WTC11 (cell line): ENCODE measurements around the gene CDH13. TPM values are rescaled to one million over a fixed set of nuclear protein-coding genes. Genes with fewer than 3 reads are reported as not detected.

Experiments
- ATAC-seq: fragments of 200-7000 bp; cut with Tn5 transposase; 2 replicates; pipeline ENCODE4 v1.10.0; 2021; ENCODE audit warnings: mild to moderate bottlenecking, moderate library complexity
- CTCF ChIA-PET: fragments of 300-600 bp; sonication (Branson Sonifier 250); formaldehyde crosslinking; loops from one replicate; lab custom pipeline; 2021; ENCODE audit warnings: antibody characterized with exemption; lab: Charles Lee
- POLR2A ChIA-PET: fragments of 350-600 bp; sonication (Branson Sonifier 250); formaldehyde crosslinking; loops from one replicate; lab custom pipeline; 2021; ENCODE audit warnings: antibody characterized with exemption; lab: Charles Lee
- DNase-seq: peaks from one replicate; pipeline ENCODE4 v3.0.0; 2021; ENCODE audit warnings: low spot score
- H3K27ac Mint-ChIP-seq: 2 replicates; pipeline ENCODE4 v1.8.0; 2021; ENCODE audit warnings: mixed read lengths
- H3K27me3 Mint-ChIP-seq: 2 replicates; pipeline ENCODE4 v1.8.0; 2021; ENCODE audit warnings: low read depth, mild to moderate bottlenecking, moderate library complexity, mixed read lengths
- H3K36me3 Mint-ChIP-seq: 2 replicates; pipeline ENCODE4 v1.8.0; 2021; ENCODE audit warnings: mixed read lengths
- H3K4me1 Mint-ChIP-seq: 2 replicates; pipeline ENCODE4 v1.8.0; 2022; ENCODE audit warnings: mixed read lengths
- H3K4me3 Mint-ChIP-seq: 2 replicates; pipeline ENCODE4 v1.8.0; 2021; ENCODE audit warnings: mild to moderate bottlenecking, moderate library complexity, mixed read lengths
- H3K9me3 Mint-ChIP-seq: 2 replicates; pipeline ENCODE4 v1.8.0; 2021; ENCODE audit warnings: mixed read lengths
- CREM ChIP-seq: sonication (generic); formaldehyde crosslinking; IDR thresholded peaks from 2 replicates; pipeline ENCODE4 v1.8.1; 2022; ENCODE audit warnings: mild to moderate bottlenecking, missing genetic modification reagents, moderate library complexity
- EMX1 ChIP-seq: fragments of 250-450 bp; sonication (Bioruptor Pico); IDR thresholded peaks from 2 replicates; pipeline ENCODE4 v1.8.0; 2021; ENCODE audit warnings: mild to moderate bottlenecking
- ERG ChIP-seq: fragments of 250-450 bp; sonication (Bioruptor Pico); IDR thresholded peaks from 2 replicates; pipeline ENCODE4 v1.8.0; 2021; ENCODE audit warnings: mild to moderate bottlenecking
- ETV6 ChIP-seq: sonication (generic); formaldehyde crosslinking; IDR thresholded peaks from 2 replicates; pipeline ENCODE4 v1.8.1; 2022; ENCODE audit warnings: mild to moderate bottlenecking, missing genetic modification reagents
- FOXJ3 ChIP-seq: sonication (generic); formaldehyde crosslinking; IDR thresholded peaks from 2 replicates; pipeline ENCODE4 v1.9.0; 2021; ENCODE audit warnings: missing genetic modification reagents, mild to moderate bottlenecking, borderline replicate concordance
- GRHL2 ChIP-seq: fragments of 250-450 bp; sonication (Bioruptor Pico); IDR thresholded peaks from 2 replicates; pipeline ENCODE4 v1.8.0; 2022; ENCODE audit warnings: mild to moderate bottlenecking, moderate library complexity; ENCODE audit not compliant: insufficient replicate concordance, severe bottlenecking
- HMGXB4 ChIP-seq: sonication (generic); formaldehyde crosslinking; IDR thresholded peaks from 2 replicates; pipeline ENCODE4 v1.8.1; 2023; ENCODE audit warnings: mild to moderate bottlenecking, moderate library complexity, missing genetic modification reagents
- IRF2 ChIP-seq: sonication (generic); formaldehyde crosslinking; IDR thresholded peaks from 2 replicates; pipeline ENCODE4 v1.8.0; 2022; ENCODE audit warnings: low read depth, missing genetic modification reagents, borderline replicate concordance
- JUN ChIP-seq: sonication (generic); formaldehyde crosslinking; IDR thresholded peaks from 2 replicates; pipeline ENCODE4 v1.8.0; 2023; ENCODE audit warnings: mild to moderate bottlenecking, missing genetic modification reagents
- SOX15 ChIP-seq: fragments of 250-450 bp; sonication (Bioruptor Pico); IDR thresholded peaks from 2 replicates; pipeline ENCODE4 v1.9.0; 2021; ENCODE audit warnings: mild to moderate bottlenecking
- ZNF232 ChIP-seq: sonication (generic); formaldehyde crosslinking; IDR thresholded peaks from 2 replicates; pipeline ENCODE4 v1.8.0; 2022; ENCODE audit warnings: mild to moderate bottlenecking, missing genetic modification reagents
- ZNF671 ChIP-seq: fragments of 250-450 bp; sonication (Bioruptor Pico); IDR thresholded peaks from 2 replicates; pipeline ENCODE4 v1.8.0; 2021; ENCODE audit warnings: mild to moderate bottlenecking
- total RNA-seq: library from RNA; stranded (reverse); gene quantifications from 3 replicates; pipeline ENCODE4 v1.2.3, GENCODE V29; 2021
- TF ChIP-seq, protein P1 (sequence below): sonication (generic); formaldehyde crosslinking; conservative IDR thresholded peaks from 2 replicates; pipeline ENCODE4 v1.8.1; 2023; ENCODE audit warnings: mild to moderate bottlenecking, low read depth, missing genetic modification reagents, moderate library complexity
- TF ChIP-seq, protein P2 (sequence below): sonication (generic); formaldehyde crosslinking; IDR thresholded peaks from 2 replicates; pipeline ENCODE4 v1.8.1; 2022; ENCODE audit warnings: mild to moderate bottlenecking, moderate library complexity, missing genetic modification reagents
- TF ChIP-seq, protein P3 (sequence below): sonication (generic); formaldehyde crosslinking; IDR thresholded peaks from 2 replicates; pipeline ENCODE4 v1.8.0; 2023; ENCODE audit warnings: missing genetic modification reagents, mild to moderate bottlenecking, borderline replicate concordance
- TF ChIP-seq, protein P4 (sequence below): fragments of 250-450 bp; sonication (Bioruptor Pico); IDR thresholded peaks from 2 replicates; pipeline ENCODE4 v1.9.0; 2021; ENCODE audit warnings: moderate library complexity, mild to moderate bottlenecking, inconsistent platforms, borderline replicate concordance
- TF ChIP-seq, protein P5 (sequence below): fragments of 250-450 bp; sonication (Bioruptor Pico); conservative IDR thresholded peaks from 2 replicates; pipeline ENCODE4 v1.9.0; 2021; ENCODE audit warnings: mild to moderate bottlenecking
- TF ChIP-seq, protein P6 (sequence below): sonication (generic); formaldehyde crosslinking; IDR thresholded peaks from 2 replicates; pipeline ENCODE4 v1.8.1; 2023; ENCODE audit warnings: mild to moderate bottlenecking, missing genetic modification reagents, borderline replicate concordance

Gene CDH13
- total RNA-seq, 1 experiment from 2014 or later, result 0.81 TPM

- TF ChIP-seq, protein P1, sequence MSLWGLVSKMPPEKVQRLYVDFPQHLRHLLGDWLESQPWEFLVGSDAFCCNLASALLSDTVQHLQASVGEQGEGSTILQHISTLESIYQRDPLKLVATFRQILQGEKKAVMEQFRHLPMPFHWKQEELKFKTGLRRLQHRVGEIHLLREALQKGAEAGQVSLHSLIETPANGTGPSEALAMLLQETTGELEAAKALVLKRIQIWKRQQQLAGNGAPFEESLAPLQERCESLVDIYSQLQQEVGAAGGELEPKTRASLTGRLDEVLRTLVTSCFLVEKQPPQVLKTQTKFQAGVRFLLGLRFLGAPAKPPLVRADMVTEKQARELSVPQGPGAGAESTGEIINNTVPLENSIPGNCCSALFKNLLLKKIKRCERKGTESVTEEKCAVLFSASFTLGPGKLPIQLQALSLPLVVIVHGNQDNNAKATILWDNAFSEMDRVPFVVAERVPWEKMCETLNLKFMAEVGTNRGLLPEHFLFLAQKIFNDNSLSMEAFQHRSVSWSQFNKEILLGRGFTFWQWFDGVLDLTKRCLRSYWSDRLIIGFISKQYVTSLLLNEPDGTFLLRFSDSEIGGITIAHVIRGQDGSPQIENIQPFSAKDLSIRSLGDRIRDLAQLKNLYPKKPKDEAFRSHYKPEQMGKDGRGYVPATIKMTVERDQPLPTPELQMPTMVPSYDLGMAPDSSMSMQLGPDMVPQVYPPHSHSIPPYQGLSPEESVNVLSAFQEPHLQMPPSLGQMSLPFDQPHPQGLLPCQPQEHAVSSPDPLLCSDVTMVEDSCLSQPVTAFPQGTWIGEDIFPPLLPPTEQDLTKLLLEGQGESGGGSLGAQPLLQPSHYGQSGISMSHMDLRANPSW, result no peak
- TF ChIP-seq, protein P2, sequence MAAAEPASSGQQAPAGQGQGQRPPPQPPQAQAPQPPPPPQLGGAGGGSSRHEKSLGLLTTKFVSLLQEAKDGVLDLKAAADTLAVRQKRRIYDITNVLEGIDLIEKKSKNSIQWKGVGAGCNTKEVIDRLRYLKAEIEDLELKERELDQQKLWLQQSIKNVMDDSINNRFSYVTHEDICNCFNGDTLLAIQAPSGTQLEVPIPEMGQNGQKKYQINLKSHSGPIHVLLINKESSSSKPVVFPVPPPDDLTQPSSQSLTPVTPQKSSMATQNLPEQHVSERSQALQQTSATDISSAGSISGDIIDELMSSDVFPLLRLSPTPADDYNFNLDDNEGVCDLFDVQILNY (CRISPR knock-in tag), result no peak
- TF ChIP-seq JUN (CRISPR knock-in tag), result no peak
- TF ChIP-seq, protein P3, sequence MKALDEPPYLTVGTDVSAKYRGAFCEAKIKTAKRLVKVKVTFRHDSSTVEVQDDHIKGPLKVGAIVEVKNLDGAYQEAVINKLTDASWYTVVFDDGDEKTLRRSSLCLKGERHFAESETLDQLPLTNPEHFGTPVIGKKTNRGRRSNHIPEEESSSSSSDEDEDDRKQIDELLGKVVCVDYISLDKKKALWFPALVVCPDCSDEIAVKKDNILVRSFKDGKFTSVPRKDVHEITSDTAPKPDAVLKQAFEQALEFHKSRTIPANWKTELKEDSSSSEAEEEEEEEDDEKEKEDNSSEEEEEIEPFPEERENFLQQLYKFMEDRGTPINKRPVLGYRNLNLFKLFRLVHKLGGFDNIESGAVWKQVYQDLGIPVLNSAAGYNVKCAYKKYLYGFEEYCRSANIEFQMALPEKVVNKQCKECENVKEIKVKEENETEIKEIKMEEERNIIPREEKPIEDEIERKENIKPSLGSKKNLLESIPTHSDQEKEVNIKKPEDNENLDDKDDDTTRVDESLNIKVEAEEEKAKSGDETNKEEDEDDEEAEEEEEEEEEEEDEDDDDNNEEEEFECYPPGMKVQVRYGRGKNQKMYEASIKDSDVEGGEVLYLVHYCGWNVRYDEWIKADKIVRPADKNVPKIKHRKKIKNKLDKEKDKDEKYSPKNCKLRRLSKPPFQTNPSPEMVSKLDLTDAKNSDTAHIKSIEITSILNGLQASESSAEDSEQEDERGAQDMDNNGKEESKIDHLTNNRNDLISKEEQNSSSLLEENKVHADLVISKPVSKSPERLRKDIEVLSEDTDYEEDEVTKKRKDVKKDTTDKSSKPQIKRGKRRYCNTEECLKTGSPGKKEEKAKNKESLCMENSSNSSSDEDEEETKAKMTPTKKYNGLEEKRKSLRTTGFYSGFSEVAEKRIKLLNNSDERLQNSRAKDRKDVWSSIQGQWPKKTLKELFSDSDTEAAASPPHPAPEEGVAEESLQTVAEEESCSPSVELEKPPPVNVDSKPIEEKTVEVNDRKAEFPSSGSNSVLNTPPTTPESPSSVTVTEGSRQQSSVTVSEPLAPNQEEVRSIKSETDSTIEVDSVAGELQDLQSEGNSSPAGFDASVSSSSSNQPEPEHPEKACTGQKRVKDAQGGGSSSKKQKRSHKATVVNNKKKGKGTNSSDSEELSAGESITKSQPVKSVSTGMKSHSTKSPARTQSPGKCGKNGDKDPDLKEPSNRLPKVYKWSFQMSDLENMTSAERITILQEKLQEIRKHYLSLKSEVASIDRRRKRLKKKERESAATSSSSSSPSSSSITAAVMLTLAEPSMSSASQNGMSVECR (CRISPR knock-in tag), result no peak
- TF ChIP-seq HMGXB4, result no peak
- no peak for TF ChIP-seq GRHL2
- TF ChIP-seq, protein P4, sequence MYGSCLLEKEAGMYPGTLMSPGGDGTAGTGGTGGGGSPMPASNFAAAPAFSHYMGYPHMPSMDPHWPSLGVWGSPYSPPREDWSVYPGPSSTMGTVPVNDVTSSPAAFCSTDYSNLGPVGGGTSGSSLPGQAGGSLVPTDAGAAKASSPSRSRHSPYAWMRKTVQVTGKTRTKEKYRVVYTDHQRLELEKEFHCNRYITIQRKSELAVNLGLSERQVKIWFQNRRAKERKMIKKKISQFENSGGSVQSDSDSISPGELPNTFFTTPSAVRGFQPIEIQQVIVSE (CRISPR knock-in tag), result no peak
- TF ChIP-seq SOX15 (CRISPR knock-in tag), result no peak
Observed at GRCh38 chr16:83706394-83706793, 1079.6 kb downstream of the CDH13 start (continued).

DNA sequence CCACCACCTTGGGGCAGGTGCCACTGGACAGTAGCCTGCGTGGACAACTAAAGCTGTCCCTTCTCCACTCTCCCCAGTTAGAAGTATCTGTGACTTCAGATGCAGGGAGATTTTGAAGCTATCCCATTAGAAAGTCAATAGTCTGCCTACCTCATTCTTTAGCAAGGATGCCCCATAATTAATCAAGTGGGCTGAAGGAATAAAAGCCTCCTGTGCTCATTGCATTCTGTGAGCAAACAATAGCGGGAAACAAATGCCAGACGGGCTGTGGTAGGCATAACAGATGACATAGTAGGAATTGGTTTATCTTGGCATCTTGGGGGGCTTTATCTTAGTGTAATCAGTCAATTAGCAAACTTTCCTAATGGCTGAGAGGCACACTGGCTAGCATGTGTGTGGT, 1084.3 kb downstream of the CDH13 start:
- ChIA-PET CTCF (no interaction called here), POLR2A (no interaction called here)
- Mint-ChIP-seq H3K27me3 (no peaks in the 10 kb centered on the region; the same call in 1 of the 2 replicates), H3K36me3 (no peaks in the 10 kb centered on the region), H3K27ac (no peak overlapping the region), H3K9me3 (peaks cover under 1% of the 10 kb centered on the region; the same call in 1 of the 2 replicates), H3K4me1 (peaks cover 8% of the 10 kb centered on the region; the same call in 1 of the 2 replicates), H3K4me3 (no peak overlapping the region)
- no peak for DNase-seq
- no peak for ATAC-seq
- no peak for TF ChIP-seq ZNF232
- no peak for TF ChIP-seq ERG (CRISPR knock-in tag)
- TF ChIP-seq IRF2 (CRISPR knock-in tag), result no peak
- no peak for TF ChIP-seq ETV6 (CRISPR knock-in tag)
- TF ChIP-seq FOXJ3 (CRISPR knock-in tag), result no peak
- no peak for TF ChIP-seq CREM (CRISPR knock-in tag)
- no peak for TF ChIP-seq EMX1 (CRISPR knock-in tag)
- TF ChIP-seq, protein P5, sequence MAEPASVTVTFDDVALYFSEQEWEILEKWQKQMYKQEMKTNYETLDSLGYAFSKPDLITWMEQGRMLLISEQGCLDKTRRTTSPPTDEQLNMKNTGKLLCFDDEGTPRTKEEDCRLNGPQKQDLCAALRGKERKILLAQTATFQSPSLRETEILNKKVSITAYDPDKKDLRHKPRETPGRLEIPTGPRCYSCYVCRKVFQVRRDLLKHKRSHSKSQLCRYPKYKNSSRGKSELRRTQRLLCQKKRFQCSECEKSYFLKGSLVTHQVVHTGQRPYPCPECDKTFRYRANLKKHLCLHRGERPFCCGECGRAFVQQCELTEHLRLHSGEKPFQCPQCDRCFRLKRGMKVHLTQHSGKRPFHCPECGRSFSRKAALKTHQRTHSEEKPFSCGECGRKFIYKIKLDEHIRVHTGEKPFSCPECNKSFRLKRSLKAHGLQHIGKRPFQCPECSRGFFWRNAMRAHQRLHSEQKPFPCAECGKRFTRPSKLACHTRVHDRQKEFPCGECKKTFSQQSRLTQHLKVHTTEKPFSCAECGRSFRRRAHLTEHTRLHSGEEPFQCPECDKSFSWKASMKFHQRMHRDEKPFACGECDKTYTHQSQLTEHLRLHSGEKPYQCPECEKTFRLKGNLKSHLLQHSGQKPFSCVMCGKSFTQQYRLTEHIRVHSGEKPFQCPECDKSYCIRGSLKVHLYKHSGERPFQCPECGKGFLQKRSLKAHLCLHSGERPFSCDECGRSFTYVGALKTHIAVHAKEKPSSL (CRISPR knock-in tag), result no peak
- no peak for TF ChIP-seq ZNF671 (CRISPR knock-in tag)
- TF ChIP-seq, protein P6, sequence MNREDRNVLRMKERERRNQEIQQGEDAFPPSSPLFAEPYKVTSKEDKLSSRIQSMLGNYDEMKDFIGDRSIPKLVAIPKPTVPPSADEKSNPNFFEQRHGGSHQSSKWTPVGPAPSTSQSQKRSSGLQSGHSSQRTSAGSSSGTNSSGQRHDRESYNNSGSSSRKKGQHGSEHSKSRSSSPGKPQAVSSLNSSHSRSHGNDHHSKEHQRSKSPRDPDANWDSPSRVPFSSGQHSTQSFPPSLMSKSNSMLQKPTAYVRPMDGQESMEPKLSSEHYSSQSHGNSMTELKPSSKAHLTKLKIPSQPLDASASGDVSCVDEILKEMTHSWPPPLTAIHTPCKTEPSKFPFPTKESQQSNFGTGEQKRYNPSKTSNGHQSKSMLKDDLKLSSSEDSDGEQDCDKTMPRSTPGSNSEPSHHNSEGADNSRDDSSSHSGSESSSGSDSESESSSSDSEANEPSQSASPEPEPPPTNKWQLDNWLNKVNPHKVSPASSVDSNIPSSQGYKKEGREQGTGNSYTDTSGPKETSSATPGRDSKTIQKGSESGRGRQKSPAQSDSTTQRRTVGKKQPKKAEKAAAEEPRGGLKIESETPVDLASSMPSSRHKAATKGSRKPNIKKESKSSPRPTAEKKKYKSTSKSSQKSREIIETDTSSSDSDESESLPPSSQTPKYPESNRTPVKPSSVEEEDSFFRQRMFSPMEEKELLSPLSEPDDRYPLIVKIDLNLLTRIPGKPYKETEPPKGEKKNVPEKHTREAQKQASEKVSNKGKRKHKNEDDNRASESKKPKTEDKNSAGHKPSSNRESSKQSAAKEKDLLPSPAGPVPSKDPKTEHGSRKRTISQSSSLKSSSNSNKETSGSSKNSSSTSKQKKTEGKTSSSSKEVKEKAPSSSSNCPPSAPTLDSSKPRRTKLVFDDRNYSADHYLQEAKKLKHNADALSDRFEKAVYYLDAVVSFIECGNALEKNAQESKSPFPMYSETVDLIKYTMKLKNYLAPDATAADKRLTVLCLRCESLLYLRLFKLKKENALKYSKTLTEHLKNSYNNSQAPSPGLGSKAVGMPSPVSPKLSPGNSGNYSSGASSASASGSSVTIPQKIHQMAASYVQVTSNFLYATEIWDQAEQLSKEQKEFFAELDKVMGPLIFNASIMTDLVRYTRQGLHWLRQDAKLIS, result no peak
